Stimulated activated naive CD8-positive, alpha-beta T cell treated with anti-CD3 and anti-CD28 coated beads, Interleukin-15, Interleukin-2, amounts not matched to agents 100 ng/mL and 50 ng/mL, for 24 hours (primary cell): Measurements from ENCODE around the gene TIGIT.

Experiments used
- H3K27ac Mint-ChIP-seq: one replicate; pipeline ENCODE4 v1.8.0; 2021; ENCODE audit warnings: mild to moderate bottlenecking, mixed read lengths
- H3K27me3 Mint-ChIP-seq: one replicate; pipeline ENCODE4 v1.8.0; 2021; ENCODE audit warnings: mixed read lengths
- H3K36me3 Mint-ChIP-seq: one replicate; pipeline ENCODE4 v1.8.0; 2021; ENCODE audit warnings: low read depth, mixed read lengths
- H3K4me1 Mint-ChIP-seq: one replicate; pipeline ENCODE4 v1.8.0; 2021; ENCODE audit warnings: low read depth, mixed read lengths
- H3K4me3 Mint-ChIP-seq: one replicate; pipeline ENCODE4 v1.8.0; 2021; ENCODE audit warnings: mild to moderate bottlenecking, mixed read lengths
- H3K9me3 Mint-ChIP-seq: one replicate; pipeline ENCODE4 v1.8.0; 2021; ENCODE audit warnings: mixed read lengths

Gene TIGIT

GRCh38 chr3:114299421-114299820 lies 5.6 kb downstream of the TIGIT start:
- Mint-ChIP-seq H3K36me3 (peaks cover 23% of the 10 kb centered on the region), H3K9me3 (no peaks in the 10 kb centered on the region), H3K4me1 (peaks cover 33% of the 10 kb centered on the region), H3K4me3 (peak overlapping the region; percentile 66), H3K27me3 (no peaks in the 10 kb centered on the region), H3K27ac (peak overlapping the region; percentile 71)

- peak overlapping the region; percentile 21 for H3K27ac Mint-ChIP-seq
- peaks cover 30% of the 10 kb centered on the region for H3K4me1 Mint-ChIP-seq
- H3K9me3 Mint-ChIP-seq = no peaks in the 10 kb centered on the region
- no peaks in the 10 kb centered on the region for H3K27me3 Mint-ChIP-seq
- H3K4me3 Mint-ChIP-seq = peak overlapping the region; percentile 66
- peaks cover 27% of the 10 kb centered on the region for H3K36me3 Mint-ChIP-seq
Measured at GRCh38 chr3:114299941-114300624, 6.3 kb downstream of the TIGIT start.

GRCh38 chr3:114307222-114307830 lies 13.5 kb downstream of the TIGIT start:
- H3K36me3 Mint-ChIP-seq = peaks cover 41% of the 10 kb centered on the region
- peak overlapping the region; percentile 69 for H3K4me3 Mint-ChIP-seq
- H3K27me3 Mint-ChIP-seq = no peaks in the 10 kb centered on the region
- no peaks in the 10 kb centered on the region for H3K9me3 Mint-ChIP-seq
- peaks cover 66% of the 10 kb centered on the region for H3K4me1 Mint-ChIP-seq
- peak overlapping the region; percentile 96 for H3K27ac Mint-ChIP-seq

GRCh38 chr3:114307832-114308231 lies 14.0 kb downstream of the TIGIT start:
- Mint-ChIP-seq H3K4me3 (peak overlapping the region; percentile 69), H3K27ac (peak overlapping the region; percentile 96), H3K4me1 (peaks cover 69% of the 10 kb centered on the region), H3K36me3 (peaks cover 41% of the 10 kb centered on the region), H3K27me3 (no peaks in the 10 kb centered on the region), H3K9me3 (no peaks in the 10 kb centered on the region)

- H3K27me3 Mint-ChIP-seq = no peaks in the 10 kb centered on the region
- H3K4me3 Mint-ChIP-seq = peak overlapping the region; percentile 69
- H3K9me3 Mint-ChIP-seq = no peaks in the 10 kb centered on the region
- peaks cover 74% of the 10 kb centered on the region for H3K4me1 Mint-ChIP-seq
- H3K36me3 Mint-ChIP-seq = peaks cover 45% of the 10 kb centered on the region
- H3K27ac Mint-ChIP-seq = peak overlapping the region; percentile 96
Measured at GRCh38 chr3:114308377-114308776, 14.5 kb downstream of the TIGIT start.

GRCh38 chr3:114308830-114309229 lies 15.0 kb downstream of the TIGIT start:
- peak overlapping the region; percentile 69 for H3K4me3 Mint-ChIP-seq
- peaks cover 47% of the 10 kb centered on the region for H3K36me3 Mint-ChIP-seq
- H3K27ac Mint-ChIP-seq = peak overlapping the region; percentile 96
- no peaks in the 10 kb centered on the region for H3K27me3 Mint-ChIP-seq
- H3K4me1 Mint-ChIP-seq = peaks cover 79% of the 10 kb centered on the region
- H3K9me3 Mint-ChIP-seq = no peaks in the 10 kb centered on the region

GRCh38 chr3:114310695-114311094 lies 16.9 kb downstream of the TIGIT start:
- H3K9me3 Mint-ChIP-seq = no peaks in the 10 kb centered on the region
- no peaks in the 10 kb centered on the region for H3K27me3 Mint-ChIP-seq
- peaks cover 48% of the 10 kb centered on the region for H3K36me3 Mint-ChIP-seq
- H3K4me3 Mint-ChIP-seq = no peak overlapping the region
- peak overlapping the region; percentile 95 for H3K27ac Mint-ChIP-seq
- H3K4me1 Mint-ChIP-seq = peaks cover 88% of the 10 kb centered on the region

GRCh38 chr3:114313426-114313825 lies 19.6 kb downstream of the TIGIT start:
- Mint-ChIP-seq H3K4me3 (peak overlapping the region; percentile 47), H3K27ac (peak overlapping the region; percentile 96), H3K27me3 (no peaks in the 10 kb centered on the region), H3K9me3 (no peaks in the 10 kb centered on the region), H3K4me1 (peaks cover 94% of the 10 kb centered on the region), H3K36me3 (peaks cover 32% of the 10 kb centered on the region)

GRCh38 chr3:114314282-114314681 lies 20.5 kb downstream of the TIGIT start:
- Mint-ChIP-seq H3K9me3 (no peaks in the 10 kb centered on the region), H3K36me3 (peaks cover 28% of the 10 kb centered on the region), H3K4me1 (peaks cover 94% of the 10 kb centered on the region), H3K27me3 (no peaks in the 10 kb centered on the region), H3K4me3 (peak overlapping the region; percentile 40), H3K27ac (peak overlapping the region; percentile 96)

GRCh38 chr3:114318295-114318694 lies 24.5 kb downstream of the TIGIT start:
- Mint-ChIP-seq H3K27me3 (no peaks in the 10 kb centered on the region), H3K4me1 (peaks cover 94% of the 10 kb centered on the region), H3K36me3 (peaks cover 22% of the 10 kb centered on the region), H3K9me3 (no peaks in the 10 kb centered on the region), H3K4me3 (peak overlapping the region; percentile 68), H3K27ac (peak overlapping the region; percentile 95)

- Mint-ChIP-seq H3K4me1 (peaks cover 94% of the 10 kb centered on the region), H3K27ac (peak overlapping the region; percentile 66), H3K9me3 (no peaks in the 10 kb centered on the region), H3K4me3 (no peak overlapping the region), H3K36me3 (peaks cover 16% of the 10 kb centered on the region), H3K27me3 (no peaks in the 10 kb centered on the region)
Measured at GRCh38 chr3:114319453-114319852, 25.6 kb downstream of the TIGIT start.

- Mint-ChIP-seq H3K4me1 (peaks cover 94% of the 10 kb centered on the region), H3K9me3 (no peaks in the 10 kb centered on the region), H3K4me3 (no peak overlapping the region), H3K36me3 (peaks cover 19% of the 10 kb centered on the region), H3K27me3 (no peaks in the 10 kb centered on the region), H3K27ac (peak overlapping the region; percentile 56)
Measured at GRCh38 chr3:114320246-114320645, 26.4 kb downstream of the TIGIT start.

GRCh38 chr3:114323546-114324254 lies 29.9 kb downstream of the TIGIT start:
- H3K36me3 Mint-ChIP-seq = peaks cover 16% of the 10 kb centered on the region
- peak overlapping the region; percentile 80 for H3K27ac Mint-ChIP-seq
- no peaks in the 10 kb centered on the region for H3K27me3 Mint-ChIP-seq
- no peaks in the 10 kb centered on the region for H3K9me3 Mint-ChIP-seq
- peaks cover 95% of the 10 kb centered on the region for H3K4me1 Mint-ChIP-seq
- H3K4me3 Mint-ChIP-seq = peak overlapping the region; percentile 2

- Mint-ChIP-seq H3K27me3 (no peaks in the 10 kb centered on the region), H3K27ac (peak overlapping the region; percentile 99), H3K36me3 (peaks cover 34% of the 10 kb centered on the region), H3K9me3 (peaks cover 7% of the 10 kb centered on the region), H3K4me3 (peak overlapping the region; percentile 58), H3K4me1 (peaks cover 100% of the 10 kb centered on the region)
Measured at GRCh38 chr3:114327665-114328064, 33.8 kb downstream of the TIGIT start.

GRCh38 chr3:114328345-114328744 lies 34.5 kb downstream of the TIGIT start:
- peak overlapping the region; percentile 99 for H3K27ac Mint-ChIP-seq
- H3K4me3 Mint-ChIP-seq = peak overlapping the region; percentile 71
- H3K4me1 Mint-ChIP-seq = peaks cover 100% of the 10 kb centered on the region

More at GRCh38 chr3:114328345-114328744, 34.5 kb downstream of the TIGIT start:
- H3K36me3 Mint-ChIP-seq = peaks cover 35% of the 10 kb centered on the region
- peaks cover 7% of the 10 kb centered on the region for H3K9me3 Mint-ChIP-seq
- H3K27me3 Mint-ChIP-seq = no peaks in the 10 kb centered on the region
